HepG2 (cell line): ENCODE data around the gene EVC. TPM values are rescaled to one million over a fixed set of nuclear protein-coding genes. Genes with fewer than 3 reads are reported as not detected.

Experiments
- ATF1 ChIP-seq: IDR thresholded peaks from 2 replicates; pipeline ENCODE4 v1.6.1; 2016; ENCODE audit warnings: mild to moderate bottlenecking, control low read depth
- BCL6 ChIP-seq: IDR thresholded peaks from 2 replicates; pipeline ENCODE4 v1.6.1; 2016; ENCODE audit warnings: missing genetic modification reagents, missing compliant biosample characterization
- CREB1 ChIP-seq, 2 experiments: fragments of 450-650 bp in 1 of 2; IDR thresholded peaks; 2 replicates each; pipeline ENCODE4 v1.6.1; 2016 to 2017; ENCODE audit warnings: control low read depth in 1 of 2, mild to moderate bottlenecking in 1 of 2, missing compliant biosample characterization in 1 of 2, missing genetic modification characterization in 1 of 2
- FOXA3 ChIP-seq: IDR thresholded peaks from 2 replicates; pipeline ENCODE4 v1.6.1; 2016; ENCODE audit warnings: missing genetic modification reagents, missing compliant biosample characterization
- FOXP1 ChIP-seq, 2 experiments: fragments of 450-650 bp in 1 of 2; IDR thresholded peaks; 2 replicates each; pipeline ENCODE4 v1.6.1; 2017 to 2018; ENCODE audit warnings: antibody characterized with exemption in 1 of 2
- GLI4 ChIP-seq: sonication (generic); formaldehyde crosslinking; IDR thresholded peaks from 2 replicates; pipeline ENCODE4 v1.5.1; 2020; ENCODE audit warnings: missing genetic modification reagents, mild to moderate bottlenecking, moderate library complexity, borderline replicate concordance
- HNF1A ChIP-seq, 2 experiments: sonication (generic) in 1 of 2; formaldehyde crosslinking in 1 of 2; IDR thresholded peaks; 2 replicates each; pipeline versions ENCODE4 v1.4.0 to v1.6.1; 2016 to 2020; ENCODE audit warnings: borderline replicate concordance in 1 of 2, low read depth in 1 of 2, mild to moderate bottlenecking in 1 of 2, missing genetic modification reagents in 1 of 2
- NCOR1 ChIP-seq: fragments of 200-600 bp; sonication (generic); IDR thresholded peaks from 2 replicates; pipeline ENCODE4 v1.7.0; 2017; ENCODE audit warnings: antibody characterized with exemption, low read length, borderline replicate concordance
- ONECUT2 ChIP-seq: sonication (generic); formaldehyde crosslinking; IDR thresholded peaks from 2 replicates; pipeline ENCODE4 v1.4.0; 2020; ENCODE audit warnings: missing genetic modification reagents
- RARA ChIP-seq: IDR thresholded peaks from 2 replicates; pipeline ENCODE4 v1.6.1; 2016; ENCODE audit warnings: missing genetic modification reagents, missing compliant biosample characterization
- SALL1 ChIP-seq: sonication (generic); formaldehyde crosslinking; IDR thresholded peaks from 2 replicates; pipeline ENCODE4 v1.8.0; 2022; ENCODE audit warnings: mild to moderate bottlenecking, missing genetic modification reagents
- SALL2 ChIP-seq: sonication (generic); formaldehyde crosslinking; IDR thresholded peaks from 2 replicates; pipeline ENCODE4 v1.8.1; 2023; ENCODE audit warnings: mild to moderate bottlenecking, missing genetic modification reagents, inconsistent platforms
- SOX6 ChIP-seq, 2 experiments: fragments of 450-650 bp in 1 of 2; sonication (generic) in 1 of 2; formaldehyde crosslinking in 1 of 2; IDR thresholded peaks; 2 replicates each; pipeline versions ENCODE4 v1.4.0 to v1.6.1; 2017 to 2020; ENCODE audit warnings: antibody characterized with exemption in 1 of 2, mild to moderate bottlenecking in 1 of 2, missing genetic modification reagents in 1 of 2
- TBP ChIP-seq: sonication (generic); formaldehyde crosslinking; IDR thresholded peaks from 2 replicates; pipeline ENCODE4 v1.5.0; 2020; ENCODE audit warnings: missing genetic modification reagents
- ZBTB25 ChIP-seq: IDR thresholded peaks from 2 replicates; pipeline ENCODE4 v1.6.1; 2018; ENCODE audit warnings: missing genetic modification reagents
- ZNF274 ChIP-seq: sonication (generic); formaldehyde crosslinking; IDR thresholded peaks from 2 replicates; pipeline ENCODE4 v1.5.1; 2020; ENCODE audit warnings: mild to moderate bottlenecking, missing genetic modification reagents
- ZNF362 ChIP-seq: sonication (generic); formaldehyde crosslinking; IDR thresholded peaks from 2 replicates; pipeline ENCODE4 v1.4.0; 2020; ENCODE audit warnings: missing genetic modification reagents, mild to moderate bottlenecking, borderline replicate concordance
- ZNF430 ChIP-seq: sonication (generic); formaldehyde crosslinking; IDR thresholded peaks from 2 replicates; pipeline ENCODE4 v1.9.0; 2021; ENCODE audit warnings: mild to moderate bottlenecking, missing genetic modification reagents
- ZNF44 ChIP-seq: sonication (generic); formaldehyde crosslinking; IDR thresholded peaks from 2 replicates; pipeline ENCODE4 v1.5.1; 2020; ENCODE audit warnings: mild to moderate bottlenecking, missing genetic modification reagents
- ZNF441 ChIP-seq: sonication (generic); formaldehyde crosslinking; IDR thresholded peaks from 2 replicates; pipeline ENCODE4 v1.7.0; 2021; ENCODE audit warnings: missing genetic modification reagents, borderline replicate concordance
- polyA plus RNA-seq, 8 experiments: library from polyadenylated mRNA; depleted of rRNA in 3 of 8; stranded (reverse) in 7 of 8; unstranded in 1 of 8; fragments of >200 nt; fragmentation: Illumina TruSeq in 4 of 8; extraction: Trizol in 4 of 8; gene quantifications; 2 replicates each; pipeline versions ENCODE4 v1.2.1 to v1.2.3, GENCODE V29; 2011 to 2016; ENCODE audit warnings: low read depth in 4 of 8, missing spikeins in 1 of 8, mixed read lengths in 1 of 8; ENCODE audit not compliant: insufficient read depth in 1 of 8
- total RNA-seq, 5 experiments: library from RNA; depleted of rRNA; stranded (reverse); fragments of >200 nt; fragmentation: Illumina TruSeq; extraction: Trizol; gene quantifications; 2 replicates each; pipeline ENCODE4 v1.2.3, GENCODE V29; 2016; ENCODE audit warnings: low read depth in 1 of 5

The EVC gene
- total and polyA plus RNA-seq, 2 of the 13 experiments (the other 11 are each of a cell fraction or from before 2014, with no cell fraction given), result 3.1 to 4.9 TPM

- TF ChIP-seq RARA (no peak), ONECUT2 (CRISPR knock-in tag) (peak; percentile 28; the same call in 1 of the 2 replicates), SALL1 (CRISPR knock-in tag) (peak; percentile 10; the same call in 1 of the 2 replicates), FOXA3 (CRISPR knock-in tag) (peak; percentile 18; the same call in 1 of the 2 replicates), CREB1 (IDR thresholded peaks at IDR 0.05) (no peak), CREB1 (CRISPR knock-in tag; IDR thresholded peaks at IDR 0.05) (0 out of 2 replicates have a peak, but pooled peaks have one; percentile 29), ZNF441 (no peak), ZBTB25 (CRISPR knock-in tag) (no peak), ZNF274 (CRISPR knock-in tag) (no peak), ZNF44 (no peak), HNF1A (IDR thresholded peaks at IDR 0.05; ENCODE audit: low read depth) (peak; percentile 65), HNF1A (CRISPR knock-in tag; IDR thresholded peaks at IDR 0.05; ENCODE audit: borderline replicate concordance) (no peak), NCOR1 (peak; percentile 44; the same call in 1 of the 2 replicates), SOX6 (IDR thresholded peaks at IDR 0.05) (no peak), SOX6 (CRISPR knock-in tag; IDR thresholded peaks at IDR 0.05) (peak; percentile 75), ATF1 (CRISPR knock-in tag) (0 out of 2 replicates have a peak, but pooled peaks have one; percentile 40), ZNF430 (CRISPR knock-in tag) (0 out of 2 replicates have a peak, but pooled peaks have one; percentile 18), GLI4 (CRISPR knock-in tag) (no peak), TBP (CRISPR knock-in tag) (no peak), SALL2 (CRISPR knock-in tag) (no peak), ZNF362 (0 out of 2 replicates have a peak, but pooled peaks have one; percentile 15), BCL6 (CRISPR knock-in tag) (peak; percentile 17; the same call in 1 of the 2 replicates), FOXP1 (IDR thresholded peaks at IDR 0.05) (no peak), FOXP1 (CRISPR knock-in tag; IDR thresholded peaks at IDR 0.05) (peak; percentile 31; the same call in 1 of the 2 replicates)
Observed at GRCh38 chr4:5717449-5718158, 6.6 kb downstream of the EVC start (continued).
